ENCODE data around the gene DMXL1.

DNA sequence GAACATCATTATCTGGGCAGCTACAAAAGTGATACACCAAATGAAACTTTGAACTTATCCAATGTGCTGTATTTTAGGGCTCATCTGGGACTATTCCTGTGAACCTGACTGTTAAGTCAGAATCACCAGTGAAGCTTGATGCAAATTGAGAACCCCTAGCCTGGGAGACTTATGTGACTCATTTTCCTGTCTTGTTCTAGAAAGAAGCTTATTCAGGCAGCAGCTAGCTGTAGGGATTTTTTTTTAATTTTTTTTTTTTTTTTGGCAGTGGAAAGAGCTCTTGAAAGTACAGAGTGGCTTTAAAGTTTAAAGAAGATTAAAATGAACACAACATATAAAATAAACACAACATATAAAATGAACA is 203.9 kb downstream of the DMXL1 start:
- TF ChIP-seq, protein P1, sequence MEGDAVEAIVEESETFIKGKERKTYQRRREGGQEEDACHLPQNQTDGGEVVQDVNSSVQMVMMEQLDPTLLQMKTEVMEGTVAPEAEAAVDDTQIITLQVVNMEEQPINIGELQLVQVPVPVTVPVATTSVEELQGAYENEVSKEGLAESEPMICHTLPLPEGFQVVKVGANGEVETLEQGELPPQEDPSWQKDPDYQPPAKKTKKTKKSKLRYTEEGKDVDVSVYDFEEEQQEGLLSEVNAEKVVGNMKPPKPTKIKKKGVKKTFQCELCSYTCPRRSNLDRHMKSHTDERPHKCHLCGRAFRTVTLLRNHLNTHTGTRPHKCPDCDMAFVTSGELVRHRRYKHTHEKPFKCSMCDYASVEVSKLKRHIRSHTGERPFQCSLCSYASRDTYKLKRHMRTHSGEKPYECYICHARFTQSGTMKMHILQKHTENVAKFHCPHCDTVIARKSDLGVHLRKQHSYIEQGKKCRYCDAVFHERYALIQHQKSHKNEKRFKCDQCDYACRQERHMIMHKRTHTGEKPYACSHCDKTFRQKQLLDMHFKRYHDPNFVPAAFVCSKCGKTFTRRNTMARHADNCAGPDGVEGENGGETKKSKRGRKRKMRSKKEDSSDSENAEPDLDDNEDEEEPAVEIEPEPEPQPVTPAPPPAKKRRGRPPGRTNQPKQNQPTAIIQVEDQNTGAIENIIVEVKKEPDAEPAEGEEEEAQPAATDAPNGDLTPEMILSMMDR (IDR thresholded peaks at IDR 0.05; ENCODE audit: borderline replicate concordance, extremely low read depth, low read length, poor library complexity, severe bottlenecking): no peak
- TF ChIP-seq EZH2 (IDR thresholded peaks at IDR 0.05; ENCODE audit: borderline replicate concordance, low read depth, low read length, severe bottlenecking): no peak
